Measurements from ENCODE around the gene PTPRN2.

Gene PTPRN2

DNA sequence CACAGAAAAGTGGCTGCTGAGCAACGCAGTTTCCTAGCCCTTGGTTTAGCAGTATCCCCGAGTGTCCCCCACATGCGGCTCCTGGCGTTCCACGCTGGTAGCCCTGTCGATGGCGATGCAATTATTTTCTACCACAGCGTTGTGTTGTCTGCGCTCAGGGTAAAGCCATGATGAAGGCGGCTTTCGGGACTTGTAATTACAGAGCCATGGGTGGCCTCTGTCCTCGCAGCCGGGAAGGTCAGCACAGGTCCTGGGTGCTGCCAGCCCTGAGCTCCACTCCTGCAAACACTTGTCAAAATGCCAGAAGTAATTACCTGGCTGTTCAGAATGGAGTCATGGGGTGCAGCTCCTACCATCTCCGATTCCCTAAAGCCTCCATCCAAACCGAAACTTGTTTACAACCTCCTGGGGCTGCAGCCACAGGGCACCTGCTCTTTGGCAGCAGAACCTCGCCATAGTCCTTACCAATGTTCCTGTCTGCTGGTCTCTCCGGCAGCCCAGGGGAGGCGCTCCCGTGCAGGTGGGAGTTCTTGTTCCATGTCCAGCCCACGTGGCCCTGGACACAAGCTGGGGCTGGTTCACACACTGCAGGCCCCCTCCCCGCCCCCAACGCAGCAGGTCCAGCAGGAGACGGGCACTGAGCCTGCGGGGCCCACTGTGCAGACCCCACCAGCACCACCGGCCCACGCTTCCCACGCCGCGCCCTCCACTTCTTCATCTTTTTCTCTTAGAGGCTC lies 512.6 kb downstream of the PTPRN2 start:
- no peak for DNase-seq

GRCh38 chr7:158073845-158074840 lies 513.5 kb downstream of the PTPRN2 start:
- no peak for DNase-seq

- no peak for DNase-seq
Measured at GRCh38 chr7:158072991-158073730, 514.5 kb downstream of the PTPRN2 start.

GRCh38 chr7:158070222-158070920 lies 517.3 kb downstream of the PTPRN2 start:
- no peak for DNase-seq

- DNase-seq, result no peak
Measured at GRCh38 chr7:158068853-158069252, 518.8 kb downstream of the PTPRN2 start.

DNA sequence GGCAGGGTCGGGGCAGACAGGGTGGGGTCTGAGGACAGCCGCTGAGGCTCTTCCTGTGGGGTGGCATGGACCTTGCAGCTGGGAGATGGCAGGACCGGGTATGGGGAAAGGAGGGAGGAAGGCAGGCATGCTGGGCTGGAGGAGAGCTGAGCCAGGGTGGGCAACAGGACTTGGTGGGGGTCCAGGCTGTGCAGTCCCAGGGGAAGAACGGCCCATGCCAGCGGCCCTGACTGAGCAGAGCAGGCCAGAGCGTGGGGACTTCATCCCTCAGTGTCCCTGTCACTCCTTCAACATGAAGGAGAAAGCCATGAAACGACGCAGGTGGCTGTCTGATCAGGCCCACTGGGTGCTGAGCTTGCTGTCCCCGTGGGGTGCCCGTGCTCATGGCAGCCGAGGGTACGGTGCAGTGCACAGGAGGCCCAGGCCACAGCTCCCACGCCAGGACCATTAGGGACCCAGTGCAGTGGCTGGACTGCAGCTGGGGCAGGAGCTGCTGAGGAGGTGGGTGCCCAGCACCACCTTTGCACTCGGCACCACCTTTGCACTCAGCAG lies 519.6 kb downstream of the PTPRN2 start:
- no peak for DNase-seq

GRCh38 chr7:158067219-158067930 lies 520.2 kb downstream of the PTPRN2 start:
- no peak for DNase-seq

GRCh38 chr7:158066085-158066484 lies 521.5 kb downstream of the PTPRN2 start:
- DNase-seq, result no peak

DNA sequence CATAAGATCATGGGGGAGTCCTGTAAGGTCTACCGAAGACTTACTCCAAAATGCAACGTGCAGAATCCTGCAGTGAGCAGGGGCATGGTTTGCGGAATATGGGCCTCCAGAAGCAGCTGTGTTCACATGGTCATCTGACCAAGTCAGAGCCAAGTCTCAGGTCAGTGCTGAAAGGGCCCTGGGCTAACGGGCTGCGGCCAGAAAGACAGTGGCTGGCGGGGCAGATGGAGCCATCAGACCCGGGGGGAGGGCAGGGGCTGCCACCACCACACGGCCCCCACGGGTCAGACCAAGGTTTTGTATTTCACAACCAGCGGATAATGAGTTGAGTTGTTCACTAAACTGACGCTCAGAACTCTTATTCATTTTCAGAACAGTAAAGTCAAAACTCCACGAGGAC lies 522.3 kb downstream of the PTPRN2 start:
- no peak for DNase-seq

GRCh38 chr7:158064631-158065030 lies 523.0 kb downstream of the PTPRN2 start:
- DNase-seq, result no peak

DNA sequence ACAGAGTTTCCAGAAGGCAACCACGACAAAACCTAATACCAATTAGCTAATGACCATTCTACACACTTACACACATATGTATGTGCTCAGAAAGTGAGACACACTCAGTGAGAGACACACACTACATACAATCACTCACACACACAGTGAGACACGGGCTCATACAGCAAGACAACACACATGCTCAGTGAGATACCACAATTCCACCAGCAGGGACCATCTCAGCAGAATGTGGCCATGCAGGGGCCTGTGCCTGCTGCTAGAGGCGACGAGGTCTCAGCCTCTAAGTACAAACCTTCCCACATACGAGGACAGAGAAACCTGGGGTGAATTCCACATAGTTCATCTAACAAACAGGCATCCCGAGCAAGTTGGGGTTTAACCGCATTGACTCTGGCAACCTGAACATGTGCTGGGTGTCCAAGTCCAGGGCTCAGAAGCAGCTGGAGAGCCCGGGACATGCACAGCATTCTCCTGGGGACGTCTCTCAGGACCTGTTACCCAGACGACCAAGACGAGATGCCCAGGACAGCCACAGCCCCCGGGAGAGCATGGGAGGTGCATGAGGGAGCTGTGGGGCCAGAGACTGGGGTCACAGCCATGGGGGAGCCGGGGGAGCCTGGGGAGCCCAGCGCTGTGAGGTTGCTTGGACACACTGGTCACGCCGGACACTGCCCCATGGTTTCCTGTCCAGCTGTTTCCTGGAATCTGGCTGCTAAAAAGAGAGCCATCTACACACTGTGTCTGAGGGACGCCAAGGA lies 523.6 kb downstream of the PTPRN2 start:
- DNase-seq, result no peak

DNA sequence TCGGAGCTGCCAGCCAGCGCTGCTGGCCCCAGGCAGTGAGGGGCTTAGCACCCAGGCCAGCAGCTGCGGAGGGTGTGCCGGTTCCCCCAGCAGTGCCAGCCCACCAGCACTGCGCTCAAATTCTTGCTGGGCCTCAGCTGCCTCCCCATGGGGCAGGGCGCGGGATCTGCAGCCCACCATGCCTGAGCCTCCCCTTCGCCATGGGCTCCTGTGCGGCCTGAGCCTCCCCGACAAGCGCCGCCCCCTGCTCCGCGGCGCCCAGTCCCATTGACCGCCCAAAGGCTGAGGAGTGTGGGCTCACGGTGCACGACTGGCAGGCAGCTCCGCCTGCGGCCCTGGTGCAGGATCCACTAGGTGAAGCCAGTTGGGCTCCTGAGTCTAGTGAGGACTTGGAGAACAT lies 525.0 kb downstream of the PTPRN2 start:
- no peak for DNase-seq

DNA sequence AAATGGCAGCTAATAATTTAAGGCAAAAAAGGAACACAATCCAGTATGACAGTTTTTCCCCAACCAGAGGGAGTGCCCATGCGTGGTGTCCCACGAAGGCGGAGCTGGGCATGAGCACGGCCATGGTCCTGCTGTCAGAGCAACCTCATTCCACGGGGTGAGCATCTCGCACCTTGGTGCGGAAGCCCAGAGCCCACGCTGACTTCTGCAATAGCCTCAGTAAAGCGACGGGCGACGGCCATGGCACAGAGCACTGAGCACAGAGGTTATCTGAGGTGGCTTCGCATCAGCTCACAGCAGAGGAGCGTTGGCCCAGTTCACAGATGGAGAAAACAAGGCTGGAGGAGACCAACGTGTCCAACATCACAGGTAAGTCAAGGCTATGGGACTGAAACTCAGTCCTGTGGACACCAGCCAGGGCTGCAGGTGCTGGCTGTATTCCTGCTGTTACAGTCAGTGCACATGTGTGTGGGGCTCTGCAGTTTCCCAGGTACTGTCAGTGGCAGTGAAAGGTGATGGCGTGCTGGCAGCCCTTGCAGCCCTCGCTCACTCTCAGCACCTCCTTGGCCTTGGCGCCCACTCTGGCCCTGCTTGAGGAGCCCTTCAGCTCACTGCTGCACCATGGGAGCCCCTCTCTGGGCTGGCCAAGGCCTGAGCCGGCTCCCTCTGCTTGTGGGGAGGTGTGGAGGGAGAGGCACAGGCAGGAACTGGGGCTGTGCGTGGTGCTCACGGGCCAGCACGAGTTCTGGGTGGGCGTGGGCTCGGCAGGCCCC lies 525.6 kb downstream of the PTPRN2 start:
- DNase-seq, result no peak

DNA sequence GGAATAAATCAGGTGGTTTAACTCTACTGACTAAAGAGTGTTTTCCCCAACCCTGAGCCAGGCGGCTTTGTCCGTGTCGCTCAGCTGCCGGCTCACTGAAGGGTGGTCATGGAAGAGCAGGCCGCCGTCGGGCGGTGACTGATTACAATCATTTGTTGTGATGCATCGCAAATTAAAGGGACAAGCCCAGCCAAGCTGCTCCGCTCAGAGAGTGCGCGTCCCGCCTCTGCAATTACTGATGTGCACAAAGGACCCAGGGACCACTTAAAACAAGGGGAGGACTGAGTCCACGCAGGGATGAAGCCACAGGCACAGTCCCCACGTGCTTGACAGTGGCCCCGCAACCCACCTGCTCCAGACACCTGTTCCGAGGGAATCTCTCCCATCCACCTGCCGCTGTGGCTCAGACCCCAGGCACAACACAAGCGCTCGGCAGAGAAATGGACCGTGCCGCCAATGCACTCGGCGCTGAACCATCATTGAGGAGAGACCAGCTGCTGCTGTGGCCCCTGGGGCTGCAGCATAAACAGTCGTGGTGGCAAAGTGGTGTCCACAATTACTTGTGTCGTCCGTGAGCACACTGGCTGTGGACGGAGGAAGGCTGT lies 526.5 kb downstream of the PTPRN2 start:
- DNase-seq, result no peak

DNA sequence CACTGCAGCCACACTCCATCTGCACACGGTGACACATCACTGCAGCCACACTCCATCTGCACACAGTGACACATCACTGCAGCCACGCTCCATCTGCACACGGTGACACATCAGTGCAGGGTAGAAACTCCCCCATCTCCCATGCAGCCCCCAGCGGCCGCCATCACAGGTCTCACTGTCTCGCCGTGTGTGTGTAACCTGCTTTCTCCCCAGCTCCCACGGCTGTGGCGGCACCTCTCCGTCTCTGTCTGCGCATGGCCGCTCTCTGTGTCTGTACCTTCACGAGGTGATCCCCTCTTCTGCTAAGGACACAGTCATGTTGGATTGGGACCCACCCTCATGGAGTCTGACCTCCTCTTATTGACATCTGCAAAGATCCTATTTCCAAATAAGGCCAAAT lies 527.4 kb downstream of the PTPRN2 start:
- DNase-seq, result no peak

- DNase-seq, result no peak
Measured at GRCh38 chr7:158057446-158057845, 530.2 kb downstream of the PTPRN2 start.

DNA sequence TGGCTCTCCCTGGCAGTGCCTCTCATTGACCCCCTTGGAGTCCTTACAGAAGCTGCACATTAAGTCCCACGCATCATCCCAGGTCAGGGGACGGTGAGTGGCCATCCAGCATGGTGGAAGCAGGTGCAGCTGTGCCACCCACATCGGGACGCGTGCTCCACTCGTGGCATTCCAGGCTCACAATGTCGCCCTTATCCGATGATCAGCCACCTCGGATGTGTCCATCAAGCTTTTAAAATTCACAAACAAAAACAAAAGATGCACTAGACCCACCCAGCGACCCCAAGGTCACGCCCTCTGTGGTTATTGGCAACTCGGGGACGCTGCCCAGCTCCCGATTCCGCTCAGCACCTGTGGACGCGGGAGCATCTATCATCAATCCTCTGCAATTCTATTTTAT lies 530.9 kb downstream of the PTPRN2 start:
- no peak for DNase-seq

- DNase-seq, result no peak
Measured at GRCh38 chr7:158055726-158056510, 531.7 kb downstream of the PTPRN2 start.

DNA sequence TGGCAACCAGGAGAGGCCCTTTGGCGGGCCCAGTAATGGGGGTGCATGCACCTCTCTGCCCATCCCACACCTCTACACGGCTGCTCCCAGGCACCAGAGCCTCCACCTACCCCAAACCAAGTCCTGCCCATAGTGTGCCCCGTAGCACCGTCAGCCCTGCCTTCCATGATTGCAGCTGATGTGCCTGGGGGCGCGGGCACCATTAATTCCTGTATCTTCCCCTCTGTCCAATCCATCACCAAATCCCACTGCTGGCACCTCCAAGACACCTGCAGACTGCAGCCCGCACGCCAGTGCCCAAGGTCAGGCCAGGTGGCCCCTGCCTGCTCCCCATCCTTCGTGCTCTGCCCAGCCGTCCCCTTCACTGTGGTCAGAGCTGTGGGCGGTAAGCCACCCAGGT lies 533.0 kb downstream of the PTPRN2 start:
- DNase-seq, result no peak
